Mesenchymal stem cell (in vitro differentiated cells and primary cell): ENCODE measurements around the gene NFATC2.

Experiments
- DNase-seq: peaks from one replicate; pipeline ENCODE4 v3.0.0-alpha.2; 2013
- H2AFZ ChIP-seq: one replicate; pipeline ENCODE4 v1.6.1; 2013; ENCODE audit warnings: low read depth, mild to moderate bottlenecking, control low read depth, inconsistent platforms, low read length, moderate library complexity
- H2AK5ac ChIP-seq: 2 replicates; pipeline ENCODE4 v1.6.1; 2013; ENCODE audit warnings: low read length, moderate library complexity, mild to moderate bottlenecking, inconsistent platforms; ENCODE audit not compliant: severe bottlenecking
- H2BK120ac ChIP-seq: one replicate; pipeline ENCODE4 v1.6.1; 2013; ENCODE audit warnings: low read depth, mild to moderate bottlenecking, inconsistent platforms, low read length, moderate library complexity
- H2BK12ac ChIP-seq, 2 experiments: one replicate each; pipeline ENCODE4 v1.6.1; 2013; ENCODE audit warnings: inconsistent platforms in 2 of 2, low read length in 2 of 2, mild to moderate bottlenecking in 2 of 2, moderate library complexity in 2 of 2, control low read depth in 1 of 2
- H2BK15ac ChIP-seq: one replicate; pipeline ENCODE4 v1.6.1; 2013; ENCODE audit warnings: mild to moderate bottlenecking, low read depth, inconsistent platforms; ENCODE audit not compliant: poor library complexity, severe bottlenecking
- H2BK5ac ChIP-seq: 2 replicates; pipeline ENCODE4 v1.6.1; 2013; ENCODE audit warnings: low read depth, mild to moderate bottlenecking, low read length, control low read depth, inconsistent platforms; ENCODE audit not compliant: poor library complexity, severe bottlenecking
- H3K14ac ChIP-seq, 2 experiments: one replicate each; pipeline ENCODE4 v1.6.1; 2013; ENCODE audit warnings: inconsistent platforms in 2 of 2, low read length in 2 of 2, control low read depth in 1 of 2, mild to moderate bottlenecking in 1 of 2, moderate library complexity in 1 of 2
- H3K18ac ChIP-seq, 2 experiments: one replicate each; pipeline ENCODE4 v1.6.1; 2013; ENCODE audit warnings: inconsistent platforms in 2 of 2, low read length in 2 of 2, control low read depth in 1 of 2, low read depth in 1 of 2, mild to moderate bottlenecking in 1 of 2
- H3K23ac ChIP-seq, 2 experiments: one replicate each; pipeline ENCODE4 v1.6.1; 2013; ENCODE audit warnings: inconsistent platforms in 2 of 2, low read length in 2 of 2, mild to moderate bottlenecking in 2 of 2, moderate library complexity in 2 of 2, control low read depth in 1 of 2
- H3K27ac ChIP-seq: 2 replicates; pipeline ENCODE4 v1.5.1; 2013; ENCODE audit warnings: mild to moderate bottlenecking, moderate library complexity, low read length, control low read depth, inconsistent platforms; ENCODE audit not compliant: poor library complexity, severe bottlenecking
- H3K27me3 ChIP-seq, 2 experiments: 2 replicates each; pipeline versions ENCODE4 v1.6.1 to v1.7.0; 2013; ENCODE audit warnings: low read length in 2 of 2, mild to moderate bottlenecking in 2 of 2, moderate library complexity in 2 of 2, control low read depth in 1 of 2, inconsistent platforms in 1 of 2; ENCODE audit not compliant: control insufficient read depth in 1 of 2, insufficient read depth in 1 of 2
- H3K36me3 ChIP-seq, 2 experiments: 2 replicates each; pipeline versions ENCODE4 v1.6.1 to v1.7.0; 2013; ENCODE audit warnings: low read length in 2 of 2, control low read depth in 1 of 2, inconsistent platforms in 1 of 2, low read depth in 1 of 2, mild to moderate bottlenecking in 1 of 2; ENCODE audit not compliant: insufficient read depth in 2 of 2, control insufficient read depth in 1 of 2
- H3K4ac ChIP-seq, 2 experiments: one replicate each; pipeline ENCODE4 v1.6.1; 2013; ENCODE audit warnings: inconsistent platforms in 2 of 2, low read length in 2 of 2, mild to moderate bottlenecking in 2 of 2, moderate library complexity in 2 of 2, control low read depth in 1 of 2, low read depth in 1 of 2
- H3K4me1 ChIP-seq: 2 replicates; pipeline ENCODE4 v1.6.1; 2013; ENCODE audit warnings: low read depth, low read length, control low read depth; ENCODE audit not compliant: control insufficient read depth, insufficient read depth
- H3K4me2 ChIP-seq: 2 replicates; pipeline ENCODE4 v1.6.1; 2013; ENCODE audit warnings: low read length, mild to moderate bottlenecking, inconsistent platforms; ENCODE audit not compliant: poor library complexity, severe bottlenecking
- H3K4me3 ChIP-seq, 2 experiments: 2 replicates each; pipeline versions ENCODE4 v1.5.1 to v1.7.0; 2013; ENCODE audit warnings: low read length in 2 of 2, mild to moderate bottlenecking in 2 of 2, control low read depth in 1 of 2, low read depth in 1 of 2; ENCODE audit not compliant: insufficient read depth in 1 of 2
- H3K79me1 ChIP-seq: replicated peaks from 2 replicates; pipeline ENCODE4 v1.6.1; 2013; ENCODE audit warnings: mild to moderate bottlenecking, control low read depth, low read length, inconsistent platforms; ENCODE audit not compliant: poor library complexity, severe bottlenecking
- H3K9ac ChIP-seq: 2 replicates; pipeline ENCODE4 v1.7.0; 2013; ENCODE audit warnings: mild to moderate bottlenecking, low read length, moderate library complexity
- H3K9me3 ChIP-seq: 2 replicates; pipeline ENCODE4 v1.7.0; 2013; ENCODE audit warnings: mild to moderate bottlenecking, low read length; ENCODE audit not compliant: control insufficient read depth
- H4K8ac ChIP-seq: one replicate; pipeline ENCODE4 v1.6.1; 2013; ENCODE audit warnings: inconsistent platforms, mild to moderate bottlenecking, low read length, moderate library complexity
- H4K91ac ChIP-seq: one replicate; pipeline ENCODE4 v1.6.1; 2013; ENCODE audit warnings: mild to moderate bottlenecking, low read length, inconsistent platforms
- WGBS: methylation state at CpG from one replicate; pipeline ENCODE4 v1.1.7; 2013; ENCODE audit warnings: mixed read lengths; 5-methylcytosine and 5-hydroxymethylcytosine counted together

NFATC2 gene

GRCh38 chr20:51412333-51412871, 130.1 kb downstream of the NFATC2 start:
- Histone ChIP-seq H2AFZ (peak overlapping the region; percentile 66), H3K4me2 (peak overlapping the region; percentile 41), H3K4ac (peak overlapping the region; percentile 72 to 87), H2AK5ac (no peak overlapping the region), H3K4me3 (no peak overlapping the region), H3K23ac (no peak overlapping the region), H3K36me3 (no peaks in the 10 kb centered on the region), H3K9me3 (no peaks in the 10 kb centered on the region), H2BK15ac (no peak overlapping the region), H3K27ac (peak overlapping the region; percentile 12), H2BK120ac (peak overlapping the region; percentile 64), H3K4me1 (peaks cover 14% of the 10 kb centered on the region), H2BK5ac (no peak overlapping the region), H3K79me1 (no peaks in the 10 kb centered on the region), H3K14ac (peak overlapping the region in 1 of 2 experiments; percentile 68), H3K18ac (peak overlapping the region; percentile 85 to 93), H3K9ac (peak overlapping the region; percentile 44), H3K27me3 (peaks cover 0 to under 1% of the 10 kb centered on the region in 2 experiments), H4K91ac (peak overlapping the region; percentile 73), H4K8ac (peak overlapping the region; percentile 94), H2BK12ac (peak overlapping the region; percentile 72 to 73)
- WGBS, result 30% methylated on average over 12 of the region's 12 CpGs
- peak; percentile 78 for DNase-seq

GRCh38 chr20:51411870-51412269, 130.6 kb downstream of the NFATC2 start:
- Histone ChIP-seq H2BK5ac (no peak overlapping the region), H3K9me3 (no peaks in the 10 kb centered on the region), H4K91ac (peak overlapping the region; percentile 73), H2BK12ac (peak overlapping the region; percentile 29 to 72), H4K8ac (peak overlapping the region; percentile 94), H3K36me3 (no peaks in the 10 kb centered on the region), H3K14ac (no peak overlapping the region), H3K4me3 (no peak overlapping the region), H2AK5ac (no peak overlapping the region), H3K9ac (peak overlapping the region; percentile 44), H3K79me1 (no peaks in the 10 kb centered on the region), H3K4ac (peak overlapping the region; percentile 65 to 87), H3K23ac (no peak overlapping the region), H3K27ac (peak overlapping the region; percentile 12), H2BK15ac (no peak overlapping the region), H3K27me3 (no peaks in the 10 kb centered on the region), H3K4me1 (peaks cover 14% of the 10 kb centered on the region), H3K4me2 (no peak overlapping the region), H2AFZ (no peak overlapping the region), H2BK120ac (no peak overlapping the region), H3K18ac (peak overlapping the region; percentile 85 to 93)
- WGBS, result 89% methylated on average over 1 of the region's 1 CpG
- DNase-seq, result no peak

GRCh38 chr20:51410586-51411325, 131.8 kb downstream of the NFATC2 start:
- peak overlapping the region; percentile 28 for H2AK5ac ChIP-seq
- peaks cover 14% of the 10 kb centered on the region for H3K4me1 ChIP-seq
- no peak overlapping the region for H3K27ac ChIP-seq
- no peaks in the 10 kb centered on the region for H3K27me3 ChIP-seq
- no peak overlapping the region for H2BK15ac ChIP-seq
- WGBS, result 92% methylated on average over 4 of the region's 4 CpGs
- H3K36me3 ChIP-seq, result no peaks in the 10 kb centered on the region
- no peak overlapping the region for H3K4ac ChIP-seq
- H4K91ac ChIP-seq, result no peak overlapping the region
- H3K4me3 ChIP-seq, result no peak overlapping the region
- H4K8ac ChIP-seq, result no peak overlapping the region
- no peak overlapping the region for H3K9ac ChIP-seq
- no peak overlapping the region for H3K14ac ChIP-seq
- H2BK120ac ChIP-seq, result no peak overlapping the region
- H3K18ac ChIP-seq, result no peak overlapping the region
- H2BK5ac ChIP-seq, result no peak overlapping the region
- no peak overlapping the region for H3K23ac ChIP-seq
- no peak overlapping the region for H3K4me2 ChIP-seq
- no peak overlapping the region for H2BK12ac ChIP-seq
- no peak for DNase-seq
- no peaks in the 10 kb centered on the region for H3K79me1 ChIP-seq
- H2AFZ ChIP-seq, result no peak overlapping the region
- no peaks in the 10 kb centered on the region for H3K9me3 ChIP-seq

- no peak for DNase-seq
- Histone ChIP-seq H4K91ac (no peak overlapping the region), H3K23ac (no peak overlapping the region), H3K9ac (no peak overlapping the region), H3K79me1 (no peaks in the 10 kb centered on the region), H3K4me3 (no peak overlapping the region), H2BK15ac (no peak overlapping the region), H2AFZ (no peak overlapping the region), H3K4me1 (peaks cover 22% of the 10 kb centered on the region), H2BK120ac (no peak overlapping the region), H2AK5ac (no peak overlapping the region), H3K4me2 (no peak overlapping the region), H3K9me3 (no peaks in the 10 kb centered on the region), H4K8ac (no peak overlapping the region), H2BK5ac (no peak overlapping the region), H2BK12ac (no peak overlapping the region), H3K14ac (no peak overlapping the region), H3K4ac (peak overlapping the region in 1 of 2 experiments; percentile 57), H3K27ac (no peak overlapping the region), H3K36me3 (no peaks in the 10 kb centered on the region), H3K18ac (no peak overlapping the region), H3K27me3 (no peaks in the 10 kb centered on the region)
- WGBS, result 84% methylated on average over 8 of the region's 10 CpGs
These were observed 133.2 kb downstream of the NFATC2 start for GRCh38 chr20:51409192-51409880.
